ENCODE data around the gene DLGAP1. TPM values are rescaled to one million over a fixed set of nuclear protein-coding genes. Genes with fewer than 3 reads are reported as not detected.

Gene DLGAP1
- total and polyA plus RNA-seq, 2 donors (not counting 1 experiment from before 2014, with no cell fraction given), result 0.07 to 0.61 TPM

GRCh38 chr18:3520230-3521085, 934.6 kb downstream of the DLGAP1 start:
- H3K79me2 ChIP-seq (ENCODE audit: control insufficient read depth, insufficient read depth, low read length), result no peaks in the 10 kb centered on the region
- H3K9me3 Mint-ChIP-seq (ENCODE audit: insufficient read depth), result no peaks in the 10 kb centered on the region
- CTCF ChIA-PET, result no interaction called here
- no peaks in the 10 kb centered on the region for H3K36me3 ChIP-seq (replicated peaks in 1 of 2; ENCODE audit: control extremely low read depth in 1 of 2, control insufficient read depth in 1 of 2, extremely low read depth in 1 of 2, insufficient read depth in 2 of 2, low read length in 1 of 2)
- DNase-seq (no peak), ATAC-seq (ENCODE audit: low read depth) (no peak)
- H3K27me3 ChIP-seq (replicated peaks in 1 of 4; ENCODE audit: control extremely low read depth in 1 of 4, control insufficient read depth in 3 of 4, insufficient read depth in 4 of 4, low read length in 3 of 4), result no peaks in the 10 kb centered on the region
- no peak overlapping the region for H2AFZ ChIP-seq (ENCODE audit: insufficient read depth, low read depth, low read length, poor library complexity, severe bottlenecking)
- H3K4me2 ChIP-seq (replicated peaks; ENCODE audit: low read depth, low read length, poor library complexity, severe bottlenecking), result no peak overlapping the region
- no peak overlapping the region for H3K4me3 ChIP-seq (ENCODE audit: control extremely low read depth in 1 of 5, extremely low read depth in 1 of 5, insufficient read depth in 1 of 5, low read depth in 2 of 5, low read length in 4 of 5)
- intact Hi-C loops (cut with micrococcal nuclease), result no loop called here
- no peak overlapping the region for H3K27ac ChIP-seq (ENCODE audit: low read length in 2 of 2)
- WGBS (ENCODE audit: insufficient coverage), result 81% methylated on average over 6 of the region's 11 CpGs
- H3K27me3 Mint-ChIP-seq, result peaks cover 3% of the 10 kb centered on the region
- no peak overlapping the region for H3K9ac ChIP-seq (ENCODE audit: low read length)
- peaks cover 0 to 12% (median 3%) of the 10 kb centered on the region in 3 donors for H3K9me3 ChIP-seq (ENCODE audit: control extremely low read depth in 1 of 3, control insufficient read depth in 2 of 3, insufficient read depth in 1 of 3, low read length in 2 of 3)
- no peak overlapping the region for H3K27ac Mint-ChIP-seq
- no peak overlapping the region for H3K4me3 Mint-ChIP-seq
- POLR2A ChIA-PET, result no interaction called here
- H4K20me1 ChIP-seq (ENCODE audit: control insufficient read depth, insufficient read depth, low read length, poor library complexity, severe bottlenecking), result no peaks in the 10 kb centered on the region
- TF ChIP-seq, protein P1, sequence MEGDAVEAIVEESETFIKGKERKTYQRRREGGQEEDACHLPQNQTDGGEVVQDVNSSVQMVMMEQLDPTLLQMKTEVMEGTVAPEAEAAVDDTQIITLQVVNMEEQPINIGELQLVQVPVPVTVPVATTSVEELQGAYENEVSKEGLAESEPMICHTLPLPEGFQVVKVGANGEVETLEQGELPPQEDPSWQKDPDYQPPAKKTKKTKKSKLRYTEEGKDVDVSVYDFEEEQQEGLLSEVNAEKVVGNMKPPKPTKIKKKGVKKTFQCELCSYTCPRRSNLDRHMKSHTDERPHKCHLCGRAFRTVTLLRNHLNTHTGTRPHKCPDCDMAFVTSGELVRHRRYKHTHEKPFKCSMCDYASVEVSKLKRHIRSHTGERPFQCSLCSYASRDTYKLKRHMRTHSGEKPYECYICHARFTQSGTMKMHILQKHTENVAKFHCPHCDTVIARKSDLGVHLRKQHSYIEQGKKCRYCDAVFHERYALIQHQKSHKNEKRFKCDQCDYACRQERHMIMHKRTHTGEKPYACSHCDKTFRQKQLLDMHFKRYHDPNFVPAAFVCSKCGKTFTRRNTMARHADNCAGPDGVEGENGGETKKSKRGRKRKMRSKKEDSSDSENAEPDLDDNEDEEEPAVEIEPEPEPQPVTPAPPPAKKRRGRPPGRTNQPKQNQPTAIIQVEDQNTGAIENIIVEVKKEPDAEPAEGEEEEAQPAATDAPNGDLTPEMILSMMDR (IDR thresholded peaks at IDR 0.05), result no peak
- no peak for TF ChIP-seq EZH2 (IDR thresholded peaks at IDR 0.05; ENCODE audit: borderline replicate concordance, insufficient read depth, low read depth, low read length, poor library complexity, severe bottlenecking)
- H3K4me1 Mint-ChIP-seq, result no peaks in the 10 kb centered on the region
- peaks cover 0 to under 1% of the 10 kb centered on the region in 2 donors for H3K4me1 ChIP-seq (ENCODE audit: control insufficient read depth in 2 of 2, insufficient read depth in 2 of 2, low read length in 2 of 2)
